Mammary epithelial cell (primary cell): ENCODE data around the gene DERL3.

Experiments used
- EZH2 ChIP-seq: IDR thresholded peaks from 2 replicates; pipeline ENCODE4 v1.6.1; 2012; ENCODE audit warnings: low read length, inconsistent platforms, borderline replicate concordance
- TF ChIP-seq, protein P1 (sequence below), 2 donors: IDR thresholded peaks in 1 of 2; conservative IDR thresholded peaks in 1 of 2; 2 replicates each; pipeline ENCODE4 v1.5.1; 2011 to 2012; ENCODE audit warnings: inconsistent platforms in 2 of 2, low read length in 2 of 2, mild to moderate bottlenecking in 2 of 2, control low read depth in 1 of 2, low read depth in 1 of 2; ENCODE audit not compliant: insufficient read depth in 1 of 2; ENCODE audit errors: extremely low read depth in 1 of 2

DNA sequence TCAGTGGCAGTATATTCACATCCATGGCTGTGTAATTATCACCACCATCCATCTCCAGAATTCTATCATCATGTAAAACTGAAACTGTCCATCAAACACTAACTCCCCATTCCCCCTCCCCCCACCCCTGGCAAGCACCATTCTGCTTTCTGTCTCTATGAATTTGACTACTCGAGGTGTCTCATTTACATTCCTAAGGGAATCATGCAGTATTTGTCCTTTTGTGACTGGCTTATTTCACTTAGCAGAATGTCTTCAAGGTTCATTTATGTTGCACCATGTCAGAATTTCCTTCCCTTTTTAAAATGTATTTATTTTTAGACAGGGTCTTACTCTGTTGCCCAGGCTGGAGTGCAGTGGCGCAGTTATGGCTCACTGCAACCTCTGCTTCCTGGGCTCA is 20.3 kb downstream of the DERL3 start:
- TF ChIP-seq, protein P1, sequence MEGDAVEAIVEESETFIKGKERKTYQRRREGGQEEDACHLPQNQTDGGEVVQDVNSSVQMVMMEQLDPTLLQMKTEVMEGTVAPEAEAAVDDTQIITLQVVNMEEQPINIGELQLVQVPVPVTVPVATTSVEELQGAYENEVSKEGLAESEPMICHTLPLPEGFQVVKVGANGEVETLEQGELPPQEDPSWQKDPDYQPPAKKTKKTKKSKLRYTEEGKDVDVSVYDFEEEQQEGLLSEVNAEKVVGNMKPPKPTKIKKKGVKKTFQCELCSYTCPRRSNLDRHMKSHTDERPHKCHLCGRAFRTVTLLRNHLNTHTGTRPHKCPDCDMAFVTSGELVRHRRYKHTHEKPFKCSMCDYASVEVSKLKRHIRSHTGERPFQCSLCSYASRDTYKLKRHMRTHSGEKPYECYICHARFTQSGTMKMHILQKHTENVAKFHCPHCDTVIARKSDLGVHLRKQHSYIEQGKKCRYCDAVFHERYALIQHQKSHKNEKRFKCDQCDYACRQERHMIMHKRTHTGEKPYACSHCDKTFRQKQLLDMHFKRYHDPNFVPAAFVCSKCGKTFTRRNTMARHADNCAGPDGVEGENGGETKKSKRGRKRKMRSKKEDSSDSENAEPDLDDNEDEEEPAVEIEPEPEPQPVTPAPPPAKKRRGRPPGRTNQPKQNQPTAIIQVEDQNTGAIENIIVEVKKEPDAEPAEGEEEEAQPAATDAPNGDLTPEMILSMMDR (conservative IDR thresholded peaks at IDR 0.05 in 1 of 2, IDR thresholded peaks at IDR 0.05 in 1 of 2; ENCODE audit: extremely low read depth in 1 of 2, insufficient read depth in 1 of 2, low read depth in 1 of 2, low read length in 2 of 2): no peak
- no peak for TF ChIP-seq EZH2
